Upper lobe of left lung (tissue), 4 donors: Measurements from ENCODE around the gene FAM3B.

ENCODE experiments used
- CTCF ChIP-seq, 6 experiments: fragments of 450-650 bp in 4 of 6; fragments of 200-600 bp in 2 of 6; sonication (generic) in 2 of 6; IDR thresholded peaks; one replicate each; pipeline ENCODE4 v1.5.1; 2016 to 2019; ENCODE audit warnings: antibody characterized with exemption in 6 of 6
- POLR2A ChIP-seq, 4 donors: fragments of 450-650 bp; IDR thresholded peaks; one replicate each; pipeline ENCODE4 v1.5.1; 2016 to 2017; ENCODE audit warnings: antibody characterized with exemption in 4 of 4, mild to moderate bottlenecking in 2 of 4

- TF ChIP-seq CTCF (IDR thresholded peaks at IDR 0.05), result no peak
- TF ChIP-seq POLR2A (IDR thresholded peaks at IDR 0.05), result no peak
Measured at GRCh38 chr21:41357546-41357945, 40.9 kb downstream of the FAM3B start.
